HG03175 (cell line): ENCODE data around the gene PRKAR1B.
A peak's percentile ranks its signal among the peaks of the same experiment; 100 is the strongest.

Experiments
- ATAC-seq: cut with Tn5 transposase; IDR thresholded peaks from one replicate; pipeline ENCODE4 v1.9.1; 2021; ENCODE audit warnings: mild to moderate bottlenecking, moderate library complexity; ENCODE audit not compliant: unreplicated experiment

Gene PRKAR1B

GRCh38 chr7:528451-528850 is 198.6 kb downstream of the PRKAR1B start:
- no peak for ATAC-seq

- no peak for ATAC-seq
Observed at GRCh38 chr7:527723-528122, 199.4 kb downstream of the PRKAR1B start.

- no peak for ATAC-seq
Observed at GRCh38 chr7:526460-527034, 200.5 kb downstream of the PRKAR1B start.

- no peak for ATAC-seq
Observed at GRCh38 chr7:525740-526139, 201.3 kb downstream of the PRKAR1B start.

GRCh38 chr7:524800-525199 is 202.3 kb downstream of the PRKAR1B start:
- no peak for ATAC-seq

- no peak for ATAC-seq
Observed at GRCh38 chr7:523347-524336, 203.4 kb downstream of the PRKAR1B start.

GRCh38 chr7:522951-523314 is 204.1 kb downstream of the PRKAR1B start:
- no peak for ATAC-seq

GRCh38 chr7:522071-522950 is 204.8 kb downstream of the PRKAR1B start:
- peak; percentile 32 for ATAC-seq

- ATAC-seq: peak; percentile 31
Observed at GRCh38 chr7:521221-522070, 205.6 kb downstream of the PRKAR1B start.

- ATAC-seq: no peak
Observed at GRCh38 chr7:520503-521161, 206.4 kb downstream of the PRKAR1B start.

GRCh38 chr7:519484-520390 is 207.3 kb downstream of the PRKAR1B start, which contains the start of gene PDGFA:
PDGFA (minus strand) TSS chr7:519846; CDS start chr7:519001, 845 bp downstream.
- no peak for ATAC-seq

- ATAC-seq: no peak
Observed at GRCh38 chr7:518630-519483, 208.2 kb downstream of the PRKAR1B start.

GRCh38 chr7:517774-518629 is 209.1 kb downstream of the PRKAR1B start:
- ATAC-seq: no peak

GRCh38 chr7:516606-517456 is 210.2 kb downstream of the PRKAR1B start:
- ATAC-seq: no peak

GRCh38 chr7:516216-516605 is 210.9 kb downstream of the PRKAR1B start:
- ATAC-seq: no peak

GRCh38 chr7:515628-516027 is 211.5 kb downstream of the PRKAR1B start:
- no peak for ATAC-seq
